Measurements from ENCODE around the gene CASQ2.
A peak's percentile ranks its signal among the peaks of the same experiment; 100 is the strongest.

The CASQ2 gene

DNA sequence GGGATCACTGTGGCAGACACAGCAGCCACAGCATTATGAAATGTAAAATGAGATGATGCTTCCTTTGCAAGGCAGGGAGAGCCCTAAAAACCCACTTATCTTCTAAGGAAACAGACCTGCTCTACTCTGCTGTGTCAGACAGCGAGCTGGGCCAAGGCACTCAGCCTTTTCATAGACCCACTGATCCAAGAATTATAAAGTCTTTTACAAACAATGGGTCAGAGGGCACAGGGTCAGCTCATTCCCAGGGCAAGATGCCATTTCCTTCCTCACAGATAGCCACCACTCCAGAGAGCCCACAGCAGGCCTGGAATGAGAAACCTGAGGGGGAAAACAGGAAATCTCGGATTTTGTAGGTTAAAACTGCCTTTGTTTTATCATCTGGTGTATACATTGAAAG, 42.9 kb downstream of the CASQ2 start:
- no peak for DNase-seq (ENCODE audit: low read depth)
- no peak overlapping the region for H3K4me3 ChIP-seq (ENCODE audit: low read depth, low read length)
- TF ChIP-seq, protein P1, sequence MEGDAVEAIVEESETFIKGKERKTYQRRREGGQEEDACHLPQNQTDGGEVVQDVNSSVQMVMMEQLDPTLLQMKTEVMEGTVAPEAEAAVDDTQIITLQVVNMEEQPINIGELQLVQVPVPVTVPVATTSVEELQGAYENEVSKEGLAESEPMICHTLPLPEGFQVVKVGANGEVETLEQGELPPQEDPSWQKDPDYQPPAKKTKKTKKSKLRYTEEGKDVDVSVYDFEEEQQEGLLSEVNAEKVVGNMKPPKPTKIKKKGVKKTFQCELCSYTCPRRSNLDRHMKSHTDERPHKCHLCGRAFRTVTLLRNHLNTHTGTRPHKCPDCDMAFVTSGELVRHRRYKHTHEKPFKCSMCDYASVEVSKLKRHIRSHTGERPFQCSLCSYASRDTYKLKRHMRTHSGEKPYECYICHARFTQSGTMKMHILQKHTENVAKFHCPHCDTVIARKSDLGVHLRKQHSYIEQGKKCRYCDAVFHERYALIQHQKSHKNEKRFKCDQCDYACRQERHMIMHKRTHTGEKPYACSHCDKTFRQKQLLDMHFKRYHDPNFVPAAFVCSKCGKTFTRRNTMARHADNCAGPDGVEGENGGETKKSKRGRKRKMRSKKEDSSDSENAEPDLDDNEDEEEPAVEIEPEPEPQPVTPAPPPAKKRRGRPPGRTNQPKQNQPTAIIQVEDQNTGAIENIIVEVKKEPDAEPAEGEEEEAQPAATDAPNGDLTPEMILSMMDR (IDR thresholded peaks at IDR 0.05; ENCODE audit: insufficient read depth, low read depth, low read length, missing control alignments) = no peak

DNA sequence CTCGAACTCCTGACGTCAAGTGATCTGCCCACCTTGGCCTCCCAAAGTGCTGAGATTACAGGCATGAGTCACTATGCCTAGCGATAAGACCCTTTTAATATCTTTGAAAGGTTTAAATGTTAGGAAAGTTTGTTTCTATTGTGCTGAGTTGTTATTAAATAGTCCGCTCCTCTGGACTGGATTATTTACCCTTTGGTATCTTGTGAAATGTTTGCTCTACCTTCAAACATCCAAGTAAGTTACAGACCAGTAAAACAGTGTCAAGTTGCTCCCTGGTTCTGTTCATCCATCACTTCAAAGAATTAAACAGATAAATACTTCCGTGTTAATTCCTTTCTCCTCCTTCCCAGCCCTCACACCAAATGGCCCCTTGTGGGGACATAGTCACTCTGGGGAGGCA, 44.8 kb downstream of the CASQ2 start:
- no peak for DNase-seq (ENCODE audit: low read depth)
- H3K4me3 ChIP-seq (ENCODE audit: low read depth, low read length) = no peak overlapping the region
- TF ChIP-seq, protein P1 (IDR thresholded peaks at IDR 0.05; ENCODE audit: insufficient read depth, low read depth, low read length, missing control alignments) = no peak

DNA sequence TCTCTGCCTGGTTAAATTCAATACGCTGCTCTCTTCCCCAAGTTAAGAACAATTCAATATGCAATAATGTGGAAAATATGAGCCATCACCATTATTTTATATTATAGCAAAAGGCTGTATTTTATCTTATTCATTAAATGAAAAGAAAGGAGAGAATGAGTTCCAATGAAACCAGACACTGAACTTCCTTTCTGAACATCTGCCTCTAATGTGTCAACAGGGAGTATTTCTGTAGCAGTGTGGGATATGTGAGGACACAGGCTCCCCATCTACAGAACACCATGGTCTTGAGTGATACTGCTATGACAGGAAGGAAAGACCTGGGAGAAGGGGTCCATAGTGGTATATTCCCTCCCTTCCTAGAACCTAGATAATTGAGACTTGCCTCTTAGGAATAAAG, 46.3 kb downstream of the CASQ2 start:
- TF ChIP-seq, protein P1 (IDR thresholded peaks at IDR 0.05; ENCODE audit: insufficient read depth, low read depth, low read length, missing control alignments) = no peak
- no peak overlapping the region for H3K4me3 ChIP-seq (ENCODE audit: low read depth, low read length)
- DNase-seq (ENCODE audit: low read depth) = no peak

DNA sequence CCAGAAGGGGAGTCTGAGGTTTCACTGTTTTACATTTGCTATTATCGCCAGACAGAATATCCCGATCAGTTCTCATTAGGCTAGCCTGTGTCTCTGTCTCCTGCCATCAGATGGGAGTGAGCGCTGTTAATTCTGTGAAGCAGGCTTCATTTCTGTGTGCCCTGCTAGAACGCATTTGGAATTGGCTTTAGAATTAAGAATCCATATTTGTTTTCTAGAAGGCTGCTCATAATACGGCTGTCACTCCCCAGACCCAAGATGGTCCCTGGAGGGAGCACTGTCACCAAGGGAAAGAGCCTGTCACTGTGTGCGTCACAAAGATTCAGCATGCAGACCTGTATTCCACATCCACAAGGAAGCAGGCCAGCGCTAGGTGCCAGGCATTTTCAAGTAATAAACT, 49.2 kb downstream of the CASQ2 start:
- TF ChIP-seq, protein P1 (IDR thresholded peaks at IDR 0.05; ENCODE audit: insufficient read depth, low read depth, low read length, missing control alignments) = no peak
- no peak for DNase-seq (ENCODE audit: low read depth)

DNA sequence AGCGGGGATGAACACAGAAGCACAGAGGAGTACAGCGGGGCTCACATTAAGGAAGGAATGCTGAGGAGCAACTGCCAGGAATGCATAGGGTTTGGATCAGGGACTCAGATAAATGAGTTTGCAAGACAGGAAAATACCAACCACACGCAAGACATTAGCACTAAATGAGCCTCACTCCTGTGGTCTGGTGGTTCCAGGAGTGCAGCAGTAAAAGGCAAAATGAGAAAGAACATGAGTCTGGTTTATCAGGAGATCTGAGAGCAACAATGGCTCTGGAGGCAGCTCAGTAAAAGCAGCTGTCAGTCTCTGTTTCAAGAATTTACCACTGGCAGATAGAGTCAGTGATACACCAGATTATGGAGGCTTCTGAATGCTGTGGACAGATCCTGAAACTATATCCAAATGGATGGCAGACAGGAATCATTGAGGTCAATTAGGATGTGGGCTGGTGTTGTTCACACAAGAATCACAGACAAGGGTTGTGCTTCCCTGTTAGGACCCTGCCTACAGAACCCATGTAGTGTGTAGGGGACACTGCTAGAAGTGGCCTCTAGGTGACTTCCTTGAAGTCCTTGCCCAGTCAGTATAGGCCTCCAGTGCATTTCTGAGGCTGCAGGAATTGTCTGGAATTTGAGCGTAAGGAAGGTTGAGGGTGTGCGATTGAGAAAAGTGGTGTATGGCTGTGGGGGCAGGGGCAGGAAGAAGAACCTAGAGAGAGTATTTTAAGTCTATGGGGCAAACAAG, 50.3 kb downstream of the CASQ2 start:
- no peak overlapping the region for H3K4me3 ChIP-seq (ENCODE audit: low read depth, low read length)
- DNase-seq (ENCODE audit: low read depth) = no peak
- TF ChIP-seq, protein P1 (IDR thresholded peaks at IDR 0.05; ENCODE audit: insufficient read depth, low read depth, low read length, missing control alignments) = no peak

More for the DNA sequence above, 49.2 kb downstream of the CASQ2 start:
- H3K4me3 ChIP-seq (ENCODE audit: low read depth, low read length) = no peak overlapping the region

DNA sequence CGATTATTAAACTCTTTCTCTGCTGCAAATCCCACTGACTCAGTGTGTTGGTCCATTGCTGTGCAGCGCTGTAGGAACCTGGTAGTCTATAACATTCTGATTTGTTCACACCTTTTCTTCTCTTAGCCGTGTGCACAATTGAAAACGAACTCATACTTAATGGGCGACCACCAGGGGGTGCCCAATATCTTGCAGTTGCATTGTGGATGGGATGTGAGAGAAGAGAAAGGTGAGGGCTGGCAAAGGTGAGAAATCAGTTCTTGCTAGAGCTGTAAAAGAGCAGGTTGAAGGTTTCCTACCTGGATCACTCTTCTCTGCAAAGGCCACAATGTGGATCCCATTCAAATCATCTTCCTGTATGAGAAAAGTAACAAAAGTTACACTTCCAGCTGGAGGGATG, 51.0 kb downstream of the CASQ2 start:
- TF ChIP-seq, protein P1 (IDR thresholded peaks at IDR 0.05; ENCODE audit: insufficient read depth, low read depth, low read length, missing control alignments) = peak; percentile 54
- no peak overlapping the region for H3K4me3 ChIP-seq (ENCODE audit: low read depth, low read length)
- peak; percentile 66 for DNase-seq (ENCODE audit: low read depth)
